ENCODE data around the gene KIFAP3. TPM values are rescaled to one million over a fixed set of nuclear protein-coding genes. Genes with fewer than 3 reads are reported as not detected.
"Not testable (repeated sequence)": the region's sequence is repeated elsewhere in the genome, so short reads cannot be mapped to it uniquely, and the experiment has no call there.

KIFAP3 gene
- total RNA-seq, 1 donor from 2014 or later = 275 TPM

- FAIRE-seq (no peak), DNase-seq (ENCODE audit: low spot score in 2 of 2) (no peak)
Measured at GRCh38 chr1:170064821-170065220, 9.7 kb downstream of the KIFAP3 start.

DNA sequence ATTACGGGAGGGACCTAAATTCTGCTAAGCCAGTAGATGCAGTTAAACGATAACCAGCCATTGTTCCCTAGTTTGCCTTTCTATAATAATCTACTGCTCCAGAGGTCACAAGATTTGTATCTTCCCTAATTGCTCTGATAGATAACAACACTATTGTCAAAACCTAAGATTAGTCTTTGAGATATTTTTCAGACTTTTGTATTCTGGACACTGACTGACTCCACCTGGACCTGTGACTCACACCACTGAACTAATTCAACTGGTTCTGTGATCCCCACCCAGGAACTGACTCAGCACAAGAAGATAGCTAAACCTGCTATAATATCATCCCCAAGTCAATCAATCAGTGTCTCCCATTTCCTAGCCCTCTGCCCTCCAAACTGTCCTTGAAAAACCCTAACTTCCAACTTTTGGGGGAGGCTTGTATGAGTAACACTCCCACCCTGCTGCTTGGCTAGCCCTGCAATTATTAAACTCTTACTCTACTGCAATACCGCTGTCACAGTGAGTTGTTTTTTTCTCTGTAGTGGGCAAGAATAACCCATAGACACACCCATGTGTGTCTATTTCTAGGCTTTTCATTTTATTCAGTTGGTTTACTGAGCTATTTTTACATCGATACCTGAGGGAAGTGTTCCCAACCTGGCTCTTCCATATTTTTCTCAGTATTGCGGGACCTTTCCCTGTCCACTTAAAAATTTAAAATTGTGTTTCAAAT lies 11.2 kb downstream of the KIFAP3 start:
- DNase-seq (ENCODE audit: low spot score in 2 of 2) (no peak), FAIRE-seq (no peak)

DNA sequence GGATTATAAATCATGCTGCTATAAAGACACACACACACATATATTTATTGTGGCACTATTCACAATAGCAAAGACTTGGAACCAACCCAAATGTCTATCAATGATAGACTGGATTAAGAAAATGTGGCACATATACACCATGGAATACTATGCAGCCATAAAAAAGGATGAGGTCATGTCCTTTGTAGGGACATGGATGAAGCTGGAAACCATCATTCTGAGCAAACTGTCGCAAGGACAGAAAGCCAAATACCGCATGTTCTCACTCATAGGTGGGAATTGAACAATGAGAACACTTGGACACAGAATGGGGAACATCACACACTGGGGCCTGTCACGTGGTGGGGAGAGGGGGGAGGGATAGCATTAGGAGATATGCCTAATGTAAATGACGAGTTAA lies 12.8 kb downstream of the KIFAP3 start:
- FAIRE-seq; DNase-seq (ENCODE audit: low spot score in 2 of 2): not testable (repeated sequence)

DNA sequence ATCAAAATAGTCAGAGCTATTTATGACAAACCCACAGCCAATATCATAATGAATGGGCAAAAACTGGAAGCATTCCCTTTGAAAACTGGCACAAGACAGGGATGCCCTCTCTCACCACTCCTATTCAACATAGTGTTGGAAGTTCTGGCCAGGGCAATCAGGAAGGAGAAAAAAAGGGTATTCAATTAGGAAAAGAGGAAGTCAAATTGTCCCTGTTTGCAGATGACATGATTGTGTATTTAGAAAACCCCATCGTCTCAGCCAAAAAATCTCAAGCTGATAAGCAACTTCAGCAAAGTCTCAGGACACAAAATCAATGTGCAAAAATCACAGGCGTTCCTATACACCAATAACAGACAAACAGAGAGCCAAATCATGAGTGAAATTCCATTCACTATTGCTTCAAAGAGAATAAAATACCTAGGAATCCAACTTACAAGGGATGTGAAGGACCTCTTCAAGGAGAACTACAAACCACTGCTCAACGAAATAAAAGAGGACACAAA lies 14.4 kb downstream of the KIFAP3 start:
- FAIRE-seq; DNase-seq (ENCODE audit: low spot score in 2 of 2): not testable (repeated sequence)

DNA sequence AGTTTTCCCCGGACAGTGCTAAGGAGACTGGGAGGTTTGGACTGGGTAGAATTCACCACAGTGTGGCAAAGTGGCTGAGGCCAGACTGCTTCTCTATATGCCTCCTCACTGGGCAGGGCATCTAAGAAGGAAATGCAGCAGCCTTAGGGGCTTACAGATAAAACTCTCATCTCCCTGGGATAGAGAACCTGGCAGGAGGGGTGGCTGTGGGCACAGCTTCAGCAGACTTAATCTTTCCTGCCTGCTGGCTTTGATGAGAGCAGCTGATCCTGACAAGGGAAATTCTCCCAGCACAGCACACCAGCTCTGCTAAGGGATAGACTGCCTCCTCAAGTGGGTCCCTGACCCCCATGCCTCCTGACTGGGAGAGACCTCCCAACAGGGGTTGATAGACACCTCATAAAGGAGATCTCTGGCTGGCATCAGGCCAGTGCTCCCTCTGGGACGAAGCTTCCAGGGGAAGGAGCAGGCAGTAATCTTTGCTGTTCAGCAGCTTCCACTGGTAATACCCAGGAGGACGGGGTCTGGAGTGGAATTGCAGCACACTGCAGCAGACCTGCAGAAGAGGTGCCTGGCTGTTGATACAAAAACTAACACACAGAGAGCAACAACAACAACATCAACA lies 25.2 kb downstream of the KIFAP3 start:
- DNase-seq (ENCODE audit: low spot score in 2 of 2) = no peak
- no peak for FAIRE-seq

- DNase-seq (ENCODE audit: low spot score in 2 of 2) (no peak), FAIRE-seq (no peak)
Measured at GRCh38 chr1:170048515-170048914, 26.0 kb downstream of the KIFAP3 start.

DNA sequence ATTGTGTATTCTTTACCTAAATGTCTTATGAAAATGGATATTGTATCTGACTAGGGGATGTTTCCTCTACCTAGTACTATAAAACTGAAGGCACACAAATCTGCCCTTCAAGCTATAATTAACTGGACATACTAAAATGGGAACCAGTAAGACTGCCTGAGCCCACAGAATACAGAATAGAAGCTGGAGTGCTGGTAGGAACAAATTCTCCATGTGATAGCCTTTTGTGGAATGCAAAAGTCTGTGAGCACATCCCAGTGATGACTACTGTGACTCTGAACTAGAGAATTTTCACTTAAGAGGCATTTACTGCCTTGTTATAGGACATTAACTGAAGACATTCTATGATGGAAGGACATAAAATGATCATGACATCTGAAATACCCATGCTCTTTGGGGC lies 30.3 kb downstream of the KIFAP3 start:
- no peak for DNase-seq (ENCODE audit: low spot score in 2 of 2)
- FAIRE-seq = no peak

- FAIRE-seq (no peak), DNase-seq (ENCODE audit: low spot score in 2 of 2) (no peak)
Measured at GRCh38 chr1:170041423-170042192, 32.9 kb downstream of the KIFAP3 start.

- DNase-seq (ENCODE audit: low spot score in 2 of 2) = no peak
- no peak for FAIRE-seq
Measured at GRCh38 chr1:170032531-170033280, 41.8 kb downstream of the KIFAP3 start.

- no peak for DNase-seq (ENCODE audit: low spot score in 2 of 2)
- no peak for FAIRE-seq
Measured at GRCh38 chr1:170030212-170030611, 44.3 kb downstream of the KIFAP3 start.

DNA sequence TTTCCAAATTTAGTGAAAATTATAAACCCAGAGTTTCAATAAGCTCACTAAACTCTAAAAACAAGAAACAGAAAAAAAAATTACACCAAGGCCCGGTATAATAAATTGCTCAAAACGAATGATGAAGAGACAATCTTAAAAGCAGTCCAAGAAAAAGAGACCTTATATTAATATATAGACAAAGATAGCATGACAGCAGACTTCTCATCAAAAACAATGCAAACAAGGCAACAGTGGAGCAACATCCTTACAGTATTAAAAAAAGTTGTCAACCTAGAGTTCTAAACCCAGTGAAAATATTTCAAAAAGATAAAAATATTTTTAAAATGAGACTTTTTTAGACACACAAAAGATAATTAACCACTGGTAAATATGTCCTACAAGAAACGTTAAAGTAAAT lies 46.7 kb downstream of the KIFAP3 start:
- no peak for DNase-seq (ENCODE audit: low spot score in 2 of 2)
- no peak for FAIRE-seq

DNA sequence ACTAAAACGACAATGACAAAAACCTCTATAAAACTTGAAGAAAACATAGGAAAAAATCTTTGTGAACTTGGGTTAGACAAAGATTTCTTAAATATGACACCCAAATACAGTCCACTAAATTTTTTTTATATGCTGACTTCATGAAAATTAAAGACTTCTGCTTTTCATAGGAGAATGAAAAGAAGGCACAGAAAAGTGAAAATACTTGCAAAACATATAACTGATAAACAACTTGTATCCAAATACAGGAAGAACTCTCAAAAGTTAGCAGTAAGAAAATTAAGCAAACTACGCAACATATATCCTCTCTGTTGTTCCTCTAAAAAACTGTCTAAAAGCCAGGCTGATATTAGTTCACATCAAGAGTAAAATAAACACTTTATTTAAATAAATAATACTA lies 53.6 kb downstream of the KIFAP3 start:
- no peak for DNase-seq (ENCODE audit: low spot score in 2 of 2)
- no peak for FAIRE-seq

GRCh38 chr1:170017478-170017877 lies 57.0 kb downstream of the KIFAP3 start:
- FAIRE-seq (no peak), DNase-seq (ENCODE audit: low spot score in 2 of 2) (no peak)

DNA sequence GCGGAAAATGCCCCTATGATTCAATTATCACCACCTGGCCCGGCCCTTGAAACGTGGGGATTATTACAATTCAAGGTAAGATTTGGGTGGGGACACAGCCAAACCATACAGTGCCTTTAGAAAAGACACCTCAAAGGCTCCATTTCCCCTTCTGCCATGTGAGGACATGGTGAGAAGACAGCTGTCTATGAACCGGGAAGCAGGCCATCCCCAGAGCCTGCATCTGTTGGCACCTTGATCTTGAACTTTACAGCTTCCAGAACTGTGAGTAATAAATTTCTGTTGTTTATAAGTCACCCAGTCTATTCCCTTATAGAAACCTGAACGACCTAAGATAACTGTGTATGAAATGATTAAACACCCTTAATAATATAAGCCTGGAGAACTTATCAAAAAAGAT lies 61.6 kb downstream of the KIFAP3 start:
- no peak for DNase-seq (ENCODE audit: low spot score in 2 of 2)
- FAIRE-seq = no peak

GRCh38 chr1:170010443-170010842 lies 64.1 kb downstream of the KIFAP3 start:
- DNase-seq (ENCODE audit: low spot score in 2 of 2) (no peak), FAIRE-seq (no peak)

DNA sequence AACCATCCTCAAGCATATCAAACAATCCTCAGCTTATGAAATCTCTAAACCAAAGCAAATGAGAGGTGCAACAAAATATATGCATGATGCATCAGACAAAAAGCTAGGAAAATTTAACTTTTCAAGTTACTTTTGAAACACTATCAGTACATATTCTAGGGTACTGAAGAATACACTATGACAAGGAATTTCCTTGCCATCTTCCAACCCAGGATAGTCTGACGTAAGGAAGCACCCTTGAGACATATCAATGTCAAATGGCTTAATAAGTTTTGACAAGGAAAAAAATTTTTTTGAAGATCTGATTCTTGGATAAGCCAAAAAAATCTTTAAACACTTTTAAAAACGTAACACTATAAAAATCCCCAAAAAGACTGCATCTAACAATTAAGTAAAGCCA lies 64.9 kb downstream of the KIFAP3 start:
- FAIRE-seq = no peak
- no peak for DNase-seq (ENCODE audit: low spot score in 2 of 2)

DNA sequence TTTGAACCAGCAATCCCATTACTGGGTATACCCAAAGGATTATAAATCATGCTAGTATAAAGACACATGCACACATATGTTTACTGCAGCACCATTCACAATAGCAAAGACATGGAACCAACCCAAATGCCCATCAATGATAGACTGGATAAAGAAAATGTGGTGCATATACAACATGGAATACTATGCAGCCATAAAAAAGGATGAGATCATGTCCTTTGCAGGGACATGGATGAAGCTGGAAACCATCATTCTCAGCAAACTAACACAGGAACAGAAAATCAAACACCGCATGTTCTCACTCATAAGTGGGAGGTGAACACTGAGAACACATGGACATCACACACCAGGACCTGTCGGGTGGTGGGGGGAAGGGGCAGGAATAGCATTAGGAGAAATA lies 65.8 kb downstream of the KIFAP3 start:
- not testable (repeated sequence) for DNase-seq (ENCODE audit: low spot score in 2 of 2); FAIRE-seq

DNA sequence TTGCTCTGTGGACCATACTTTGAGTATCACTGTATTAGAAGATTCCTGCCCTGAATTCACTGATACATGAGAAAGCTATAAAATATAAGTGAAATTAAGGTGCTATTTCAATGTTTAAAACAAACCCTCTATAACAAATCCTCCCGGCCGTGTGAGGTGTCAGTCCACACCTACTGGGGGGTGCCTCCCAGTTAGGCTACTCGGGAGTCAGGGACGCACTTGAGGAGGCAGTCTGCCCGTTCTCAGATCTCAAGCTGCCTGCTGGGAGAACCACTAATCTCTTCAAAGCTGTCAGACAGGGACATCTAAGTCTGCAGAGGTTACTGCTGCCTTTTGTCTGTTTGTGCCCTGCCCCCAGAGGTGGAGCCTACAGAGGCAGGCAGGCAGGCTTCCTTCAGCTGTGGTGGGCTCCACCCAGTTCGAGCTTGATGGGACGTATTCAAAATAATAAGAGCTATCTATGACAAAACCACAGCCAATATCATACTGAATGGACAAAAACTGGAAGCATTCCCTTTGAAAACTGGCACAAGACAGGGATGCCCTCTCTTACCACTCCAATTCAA lies 71.1 kb downstream of the KIFAP3 start:
- not testable (repeated sequence) for DNase-seq (ENCODE audit: low spot score in 2 of 2); FAIRE-seq

- FAIRE-seq (no peak), DNase-seq (ENCODE audit: low spot score in 2 of 2) (no peak)
Measured at GRCh38 chr1:170001266-170001665, 73.2 kb downstream of the KIFAP3 start.

DNA sequence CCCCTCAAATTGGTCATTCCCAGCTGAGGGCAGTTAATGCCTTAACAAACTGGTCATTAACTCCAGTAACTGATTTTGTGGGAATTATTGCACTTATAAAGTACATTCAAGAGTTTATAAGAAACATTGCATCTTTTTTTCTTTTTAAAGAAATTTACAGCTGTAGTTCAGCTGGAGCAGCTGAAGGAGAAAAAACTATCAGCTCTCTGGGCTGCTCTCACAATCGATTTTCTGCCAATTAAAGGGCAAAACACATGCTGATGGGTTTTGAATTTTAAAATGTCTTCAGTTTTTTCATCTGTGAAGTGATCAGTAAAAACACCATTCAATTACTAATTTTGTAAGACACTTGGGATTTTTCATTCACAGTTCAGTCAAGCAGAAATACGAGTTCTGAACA lies 74.7 kb downstream of the KIFAP3 start:
- no peak for FAIRE-seq
- no peak for DNase-seq (ENCODE audit: low spot score in 2 of 2)

Data from frontal cortex (tissue), 4 donors.